Testis (tissue), 2 donors: ENCODE results near the gene LSS.

Experiments used
- POLR2A ChIP-seq: fragments of 450-650 bp; IDR thresholded peaks from one replicate; pipeline ENCODE4 v1.6.1; 2017; ENCODE audit warnings: antibody characterized with exemption, mild to moderate bottlenecking, moderate library complexity
- TF ChIP-seq, protein P1 (sequence below), 3 experiments: fragments of 450-650 bp in 2 of 3; fragments of 200-600 bp in 1 of 3; sonication (generic) in 1 of 3; IDR thresholded peaks; one replicate each; pipeline ENCODE4 v1.5.1; 2016 to 2019; ENCODE audit warnings: antibody characterized with exemption in 3 of 3, mild to moderate bottlenecking in 2 of 3, moderate library complexity in 1 of 3

DNA sequence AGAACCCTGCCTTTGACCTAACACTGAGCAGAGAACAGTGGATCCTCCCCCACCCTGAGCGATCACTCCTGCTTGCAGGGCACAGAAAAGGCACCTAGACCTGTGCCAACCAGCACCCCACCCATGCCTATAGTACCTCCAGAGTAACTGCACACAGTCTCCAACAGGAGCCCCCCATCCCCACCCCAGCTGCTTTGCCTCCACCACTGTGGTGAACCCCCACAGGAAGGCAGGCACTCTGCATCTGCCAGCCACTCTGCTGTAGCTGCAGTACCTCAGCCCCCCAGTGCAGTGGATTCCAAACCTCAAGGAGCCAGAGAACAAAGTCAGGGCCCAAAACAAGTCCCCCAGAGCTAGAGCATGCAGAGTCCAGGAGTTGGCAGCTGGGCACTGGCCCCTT, 55.0 kb downstream of the LSS start:
- TF ChIP-seq, protein P1, sequence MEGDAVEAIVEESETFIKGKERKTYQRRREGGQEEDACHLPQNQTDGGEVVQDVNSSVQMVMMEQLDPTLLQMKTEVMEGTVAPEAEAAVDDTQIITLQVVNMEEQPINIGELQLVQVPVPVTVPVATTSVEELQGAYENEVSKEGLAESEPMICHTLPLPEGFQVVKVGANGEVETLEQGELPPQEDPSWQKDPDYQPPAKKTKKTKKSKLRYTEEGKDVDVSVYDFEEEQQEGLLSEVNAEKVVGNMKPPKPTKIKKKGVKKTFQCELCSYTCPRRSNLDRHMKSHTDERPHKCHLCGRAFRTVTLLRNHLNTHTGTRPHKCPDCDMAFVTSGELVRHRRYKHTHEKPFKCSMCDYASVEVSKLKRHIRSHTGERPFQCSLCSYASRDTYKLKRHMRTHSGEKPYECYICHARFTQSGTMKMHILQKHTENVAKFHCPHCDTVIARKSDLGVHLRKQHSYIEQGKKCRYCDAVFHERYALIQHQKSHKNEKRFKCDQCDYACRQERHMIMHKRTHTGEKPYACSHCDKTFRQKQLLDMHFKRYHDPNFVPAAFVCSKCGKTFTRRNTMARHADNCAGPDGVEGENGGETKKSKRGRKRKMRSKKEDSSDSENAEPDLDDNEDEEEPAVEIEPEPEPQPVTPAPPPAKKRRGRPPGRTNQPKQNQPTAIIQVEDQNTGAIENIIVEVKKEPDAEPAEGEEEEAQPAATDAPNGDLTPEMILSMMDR (IDR thresholded peaks at IDR 0.05) = no peak
- no peak for TF ChIP-seq POLR2A
